HepG2 (cell line): ENCODE measurements around the gene TAS2R40. TPM values are rescaled to one million over a fixed set of nuclear protein-coding genes. Genes with fewer than 3 reads are reported as not detected.

ENCODE experiments used
- ARHGAP35 ChIP-seq: sonication (generic); formaldehyde crosslinking; IDR thresholded peaks from 2 replicates; pipeline ENCODE4 v1.9.0; 2022; ENCODE audit warnings: mild to moderate bottlenecking, inconsistent platforms, moderate library complexity, missing genetic modification reagents, borderline replicate concordance
- CENPX ChIP-seq: sonication (generic); formaldehyde crosslinking; IDR thresholded peaks from 2 replicates; pipeline ENCODE4 v1.9.0; 2021; ENCODE audit warnings: mild to moderate bottlenecking, missing genetic modification reagents, moderate library complexity
- HOXA9 ChIP-seq: sonication (generic); formaldehyde crosslinking; IDR thresholded peaks from 2 replicates; pipeline ENCODE4 v1.8.1; 2022; ENCODE audit warnings: missing genetic modification reagents, mild to moderate bottlenecking, moderate library complexity, borderline replicate concordance
- KDM5B ChIP-seq: sonication (generic); formaldehyde crosslinking; IDR thresholded peaks from 2 replicates; pipeline ENCODE4 v1.4.0; 2020; ENCODE audit warnings: missing genetic modification reagents, mild to moderate bottlenecking, borderline replicate concordance
- KLF6 ChIP-seq: IDR thresholded peaks from 2 replicates; pipeline ENCODE4 v1.8.0; 2016; ENCODE audit warnings: missing biosample characterization, missing genetic modification reagents
- MAF1 ChIP-seq: sonication (generic); formaldehyde crosslinking; IDR thresholded peaks from 2 replicates; pipeline ENCODE4 v1.5.0; 2020; ENCODE audit warnings: missing genetic modification reagents, borderline replicate concordance
- NR2F6 ChIP-seq, 2 experiments: IDR thresholded peaks; 2 replicates each; pipeline ENCODE4 v1.6.1; 2016; ENCODE audit warnings: antibody characterized with exemption in 1 of 2, mild to moderate bottlenecking in 1 of 2
- SMC3 ChIP-seq: IDR thresholded peaks from 2 replicates; pipeline ENCODE4 v1.6.1; 2011; ENCODE audit warnings: low read length, improper control_type of control experiment
- ZNF138 ChIP-seq: sonication (generic); formaldehyde crosslinking; IDR thresholded peaks from 2 replicates; pipeline ENCODE4 v1.5.0; 2020; ENCODE audit warnings: mild to moderate bottlenecking, low read depth, missing genetic modification reagents
- ZNF235 ChIP-seq: sonication (generic); formaldehyde crosslinking; IDR thresholded peaks from 2 replicates; pipeline ENCODE4 v1.8.1; 2023; ENCODE audit warnings: mild to moderate bottlenecking, missing genetic modification reagents, borderline replicate concordance
- ZNF260 ChIP-seq: sonication (generic); formaldehyde crosslinking; IDR thresholded peaks from 2 replicates; pipeline ENCODE4 v1.4.0; 2020; ENCODE audit warnings: missing genetic modification reagents, low read depth, mild to moderate bottlenecking, borderline replicate concordance
- ZNF577 ChIP-seq: sonication (generic); formaldehyde crosslinking; IDR thresholded peaks from 2 replicates; pipeline ENCODE4 v1.4.0; 2020; ENCODE audit warnings: mild to moderate bottlenecking, low read depth, missing genetic modification reagents, borderline replicate concordance
- ZNF589 ChIP-seq: sonication (generic); formaldehyde crosslinking; conservative IDR thresholded peaks from 2 replicates; pipeline ENCODE4 v1.8.0; 2022; ENCODE audit warnings: mild to moderate bottlenecking, moderate library complexity, missing genetic modification reagents
- ZNF598 ChIP-seq: sonication (generic); formaldehyde crosslinking; IDR thresholded peaks from 2 replicates; pipeline ENCODE4 v1.5.1; 2020; ENCODE audit warnings: mild to moderate bottlenecking, missing genetic modification reagents, borderline replicate concordance
- ZNF616 ChIP-seq: sonication (generic); formaldehyde crosslinking; IDR thresholded peaks from 2 replicates; pipeline ENCODE4 v1.5.0; 2020; ENCODE audit warnings: low read depth, mild to moderate bottlenecking, missing genetic modification reagents
- ZNF768 ChIP-seq: sonication (generic); formaldehyde crosslinking; IDR thresholded peaks from 2 replicates; pipeline ENCODE4 v1.4.0; 2020; ENCODE audit warnings: missing genetic modification reagents
- polyA plus RNA-seq, 8 experiments: library from polyadenylated mRNA; depleted of rRNA in 3 of 8; stranded (reverse) in 7 of 8; unstranded in 1 of 8; fragments of >200 nt; fragmentation: Illumina TruSeq in 4 of 8; extraction: Trizol in 4 of 8; gene quantifications; 2 replicates each; pipeline versions ENCODE4 v1.2.1 to v1.2.3, GENCODE V29; 2011 to 2016; ENCODE audit warnings: low read depth in 4 of 8, missing spikeins in 1 of 8, mixed read lengths in 1 of 8; ENCODE audit not compliant: insufficient read depth in 1 of 8
- total RNA-seq, 5 experiments: library from RNA; depleted of rRNA; stranded (reverse); fragments of >200 nt; fragmentation: Illumina TruSeq; extraction: Trizol; gene quantifications; 2 replicates each; pipeline ENCODE4 v1.2.3, GENCODE V29; 2016; ENCODE audit warnings: low read depth in 1 of 5
- TF ChIP-seq, protein P1 (sequence below): sonication (generic); formaldehyde crosslinking; IDR thresholded peaks from 2 replicates; pipeline ENCODE4 v1.5.1; 2020; ENCODE audit warnings: mild to moderate bottlenecking, missing genetic modification reagents, borderline replicate concordance
- TF ChIP-seq, protein P2 (sequence below): sonication (generic); formaldehyde crosslinking; IDR thresholded peaks from 2 replicates; pipeline ENCODE4 v1.4.0; 2020; ENCODE audit warnings: missing genetic modification reagents, borderline replicate concordance
- TF ChIP-seq, protein P3 (sequence below): sonication (generic); formaldehyde crosslinking; IDR thresholded peaks from 2 replicates; pipeline ENCODE4 v1.8.1; 2023; ENCODE audit warnings: mild to moderate bottlenecking, missing genetic modification reagents

Gene TAS2R40
- total and polyA plus RNA-seq, 2 of the 13 experiments (the other 11 are each of a cell fraction or from before 2014, with no cell fraction given): not detected

DNA sequence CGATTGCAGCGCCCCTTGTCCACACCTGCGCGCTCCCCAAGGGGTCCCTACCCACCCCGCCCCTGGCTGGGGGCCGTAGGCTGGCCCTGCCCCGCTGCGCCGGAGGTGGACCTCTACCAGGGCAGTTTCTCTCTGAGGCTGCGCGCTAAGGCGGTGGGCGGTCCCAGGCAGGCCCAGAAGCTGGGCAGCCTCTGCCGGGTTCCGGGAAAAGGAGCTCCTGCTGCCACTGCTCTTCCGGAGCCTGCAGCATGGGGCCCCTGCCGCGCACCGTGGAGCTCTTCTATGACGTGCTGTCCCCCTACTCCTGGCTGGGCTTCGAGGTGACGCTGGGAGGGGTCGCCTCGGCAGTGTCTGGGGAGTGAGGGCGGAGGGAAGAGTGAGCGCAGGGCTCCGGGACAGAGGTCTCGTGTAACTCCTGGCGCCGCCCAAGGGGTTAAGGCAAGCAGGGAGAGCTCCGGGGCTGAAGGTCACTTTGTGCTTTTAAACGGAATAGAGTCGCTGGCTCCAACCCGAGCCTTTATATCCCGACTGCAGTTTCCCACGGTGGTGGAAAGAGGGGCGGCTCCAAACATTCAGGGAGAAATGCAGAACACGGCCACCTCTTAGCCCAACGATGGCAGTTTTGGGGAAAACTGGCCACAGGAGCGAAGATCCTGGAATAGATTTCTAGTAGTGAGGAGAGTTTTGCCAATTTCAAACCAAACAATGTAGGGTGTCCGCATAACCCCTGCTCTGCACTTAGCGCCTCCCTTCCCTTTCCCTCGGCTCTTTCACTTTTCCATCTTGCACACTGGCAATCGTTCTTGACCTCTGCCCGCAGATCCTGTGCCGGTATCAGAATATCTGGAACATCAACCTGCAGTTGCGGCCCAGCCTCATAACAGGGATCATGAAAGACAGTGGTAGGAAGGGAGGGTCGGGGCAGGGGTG, 41.7 kb downstream of the TAS2R40 start, which contains the start of gene GSTK1 (continued):
- TF ChIP-seq, protein P1, sequence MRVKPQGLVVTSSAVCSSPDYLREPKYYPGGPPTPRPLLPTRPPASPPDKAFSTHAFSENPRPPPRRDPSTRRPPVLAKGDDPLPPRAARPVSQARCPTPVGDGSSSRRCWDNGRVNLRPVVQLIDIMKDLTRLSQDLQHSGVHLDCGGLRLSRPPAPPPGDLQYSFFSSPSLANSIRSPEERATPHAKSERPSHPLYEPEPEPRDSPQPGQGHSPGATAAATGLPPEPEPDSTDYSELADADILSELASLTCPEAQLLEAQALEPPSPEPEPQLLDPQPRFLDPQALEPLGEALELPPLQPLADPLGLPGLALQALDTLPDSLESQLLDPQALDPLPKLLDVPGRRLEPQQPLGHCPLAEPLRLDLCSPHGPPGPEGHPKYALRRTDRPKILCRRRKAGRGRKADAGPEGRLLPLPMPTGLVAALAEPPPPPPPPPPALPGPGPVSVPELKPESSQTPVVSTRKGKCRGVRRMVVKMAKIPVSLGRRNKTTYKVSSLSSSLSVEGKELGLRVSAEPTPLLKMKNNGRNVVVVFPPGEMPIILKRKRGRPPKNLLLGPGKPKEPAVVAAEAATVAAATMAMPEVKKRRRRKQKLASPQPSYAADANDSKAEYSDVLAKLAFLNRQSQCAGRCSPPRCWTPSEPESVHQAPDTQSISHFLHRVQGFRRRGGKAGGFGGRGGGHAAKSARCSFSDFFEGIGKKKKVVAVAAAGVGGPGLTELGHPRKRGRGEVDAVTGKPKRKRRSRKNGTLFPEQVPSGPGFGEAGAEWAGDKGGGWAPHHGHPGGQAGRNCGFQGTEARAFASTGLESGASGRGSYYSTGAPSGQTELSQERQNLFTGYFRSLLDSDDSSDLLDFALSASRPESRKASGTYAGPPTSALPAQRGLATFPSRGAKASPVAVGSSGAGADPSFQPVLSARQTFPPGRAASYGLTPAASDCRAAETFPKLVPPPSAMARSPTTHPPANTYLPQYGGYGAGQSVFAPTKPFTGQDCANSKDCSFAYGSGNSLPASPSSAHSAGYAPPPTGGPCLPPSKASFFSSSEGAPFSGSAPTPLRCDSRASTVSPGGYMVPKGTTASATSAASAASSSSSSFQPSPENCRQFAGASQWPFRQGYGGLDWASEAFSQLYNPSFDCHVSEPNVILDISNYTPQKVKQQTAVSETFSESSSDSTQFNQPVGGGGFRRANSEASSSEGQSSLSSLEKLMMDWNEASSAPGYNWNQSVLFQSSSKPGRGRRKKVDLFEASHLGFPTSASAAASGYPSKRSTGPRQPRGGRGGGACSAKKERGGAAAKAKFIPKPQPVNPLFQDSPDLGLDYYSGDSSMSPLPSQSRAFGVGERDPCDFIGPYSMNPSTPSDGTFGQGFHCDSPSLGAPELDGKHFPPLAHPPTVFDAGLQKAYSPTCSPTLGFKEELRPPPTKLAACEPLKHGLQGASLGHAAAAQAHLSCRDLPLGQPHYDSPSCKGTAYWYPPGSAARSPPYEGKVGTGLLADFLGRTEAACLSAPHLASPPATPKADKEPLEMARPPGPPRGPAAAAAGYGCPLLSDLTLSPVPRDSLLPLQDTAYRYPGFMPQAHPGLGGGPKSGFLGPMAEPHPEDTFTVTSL (CRISPR knock-in tag): peak; percentile 21; the same call in 1 of the 2 replicates
- TF ChIP-seq NR2F6 (IDR thresholded peaks at IDR 0.05): no peak; the same call in 1 of the 2 replicates
- peak; percentile 71 for TF ChIP-seq NR2F6 (CRISPR knock-in tag; IDR thresholded peaks at IDR 0.05)
- no peak for TF ChIP-seq ZNF235
- TF ChIP-seq, protein P2, sequence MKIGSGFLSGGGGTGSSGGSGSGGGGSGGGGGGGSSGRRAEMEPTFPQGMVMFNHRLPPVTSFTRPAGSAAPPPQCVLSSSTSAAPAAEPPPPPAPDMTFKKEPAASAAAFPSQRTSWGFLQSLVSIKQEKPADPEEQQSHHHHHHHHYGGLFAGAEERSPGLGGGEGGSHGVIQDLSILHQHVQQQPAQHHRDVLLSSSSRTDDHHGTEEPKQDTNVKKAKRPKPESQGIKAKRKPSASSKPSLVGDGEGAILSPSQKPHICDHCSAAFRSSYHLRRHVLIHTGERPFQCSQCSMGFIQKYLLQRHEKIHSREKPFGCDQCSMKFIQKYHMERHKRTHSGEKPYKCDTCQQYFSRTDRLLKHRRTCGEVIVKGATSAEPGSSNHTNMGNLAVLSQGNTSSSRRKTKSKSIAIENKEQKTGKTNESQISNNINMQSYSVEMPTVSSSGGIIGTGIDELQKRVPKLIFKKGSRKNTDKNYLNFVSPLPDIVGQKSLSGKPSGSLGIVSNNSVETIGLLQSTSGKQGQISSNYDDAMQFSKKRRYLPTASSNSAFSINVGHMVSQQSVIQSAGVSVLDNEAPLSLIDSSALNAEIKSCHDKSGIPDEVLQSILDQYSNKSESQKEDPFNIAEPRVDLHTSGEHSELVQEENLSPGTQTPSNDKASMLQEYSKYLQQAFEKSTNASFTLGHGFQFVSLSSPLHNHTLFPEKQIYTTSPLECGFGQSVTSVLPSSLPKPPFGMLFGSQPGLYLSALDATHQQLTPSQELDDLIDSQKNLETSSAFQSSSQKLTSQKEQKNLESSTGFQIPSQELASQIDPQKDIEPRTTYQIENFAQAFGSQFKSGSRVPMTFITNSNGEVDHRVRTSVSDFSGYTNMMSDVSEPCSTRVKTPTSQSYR: no peak
- peak; percentile 91; the same call in 1 of the 2 replicates for TF ChIP-seq KLF6
- no peak for TF ChIP-seq CENPX
- 0 out of 2 replicates have a peak, but pooled peaks have one; percentile 48 for TF ChIP-seq ARHGAP35
- TF ChIP-seq SMC3: no peak
- TF ChIP-seq ZNF589 (CRISPR knock-in tag): no peak
- TF ChIP-seq, protein P3, sequence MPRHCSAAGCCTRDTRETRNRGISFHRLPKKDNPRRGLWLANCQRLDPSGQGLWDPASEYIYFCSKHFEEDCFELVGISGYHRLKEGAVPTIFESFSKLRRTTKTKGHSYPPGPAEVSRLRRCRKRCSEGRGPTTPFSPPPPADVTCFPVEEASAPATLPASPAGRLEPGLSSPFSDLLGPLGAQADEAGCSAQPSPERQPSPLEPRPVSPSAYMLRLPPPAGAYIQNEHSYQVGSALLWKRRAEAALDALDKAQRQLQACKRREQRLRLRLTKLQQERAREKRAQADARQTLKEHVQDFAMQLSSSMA (CRISPR knock-in tag): peak; percentile 84; the same call in 1 of the 2 replicates
- TF ChIP-seq ZNF768 (CRISPR knock-in tag): peak; percentile 72; the same call in 1 of the 2 replicates
- TF ChIP-seq ZNF598 (CRISPR knock-in tag): no peak; the same call in 1 of the 2 replicates
- TF ChIP-seq ZNF260: no peak
- no peak; the same call in none of the 2 replicates for TF ChIP-seq KDM5B (CRISPR knock-in tag)
- TF ChIP-seq ZNF616 (CRISPR knock-in tag): no peak
- no peak for TF ChIP-seq ZNF577 (CRISPR knock-in tag)
- 0 out of 2 replicates have a peak, but pooled peaks have one; percentile 46 for TF ChIP-seq ZNF138 (CRISPR knock-in tag)
- no peak for TF ChIP-seq MAF1
- TF ChIP-seq HOXA9: no peak
